Esophagus squamous epithelium (tissue), 5 donors: ENCODE measurements around the gene PGC. TPM values are rescaled to one million over a fixed set of nuclear protein-coding genes. Genes with fewer than 3 reads are reported as not detected.
A peak's percentile ranks its signal among the peaks of the same experiment; 100 is the strongest.

ENCODE experiments used
- DNase-seq: peaks from one replicate; lab custom pipeline; 2025; lab: John Stamatoyannopoulos, UW
- H3K27ac ChIP-seq, 4 donors: fragments of 200-600 bp; sonication (generic); one replicate each; pipeline ENCODE4 v1.5.1; 2016 to 2019; ENCODE audit warnings: mild to moderate bottlenecking in 1 of 4
- H3K27me3 ChIP-seq, 4 donors: fragments of 200-600 bp; sonication (generic); 1 replicate in 3 of 4; 2 replicates in 1 of 4; pipeline versions ENCODE4 v1.5.1 to v1.6.0; 2017 to 2021; ENCODE audit warnings: antibody characterized with exemption in 1 of 4
- H3K36me3 ChIP-seq, 3 donors: fragments of 200-600 bp; sonication (generic); one replicate each; pipeline ENCODE4 v1.5.1; 2016 to 2019
- H3K4me1 ChIP-seq, 3 donors: fragments of 200-600 bp; sonication (generic); one replicate each; pipeline ENCODE4 v1.5.1; 2017 to 2019
- H3K4me3 ChIP-seq, 4 donors: fragments of 200-600 bp; sonication (generic); 1 replicate in 3 of 4; 2 replicates in 1 of 4; pipeline ENCODE4 v1.5.1; 2016 to 2019; ENCODE audit warnings: mild to moderate bottlenecking in 2 of 4, moderate library complexity in 1 of 4
- H3K9me3 ChIP-seq, 3 donors: fragments of 200-600 bp; sonication (generic); one replicate each; pipeline ENCODE4 v1.5.1; 2016 to 2019
- POLR2A ChIP-seq, 4 donors: fragments of 450-650 bp; IDR thresholded peaks; one replicate each; pipeline ENCODE4 v1.6.1; 2017; ENCODE audit warnings: antibody characterized with exemption in 4 of 4, mild to moderate bottlenecking in 4 of 4, moderate library complexity in 3 of 4
- WGBS, 2 donors: methylation state at CpG; one replicate each; pipeline ENCODE4 v1.1.5; 2018; 5-methylcytosine and 5-hydroxymethylcytosine counted together
- intact Hi-C: fragments of 100-400 bp; cut with DNase I; formaldehyde crosslinking; loops from one replicate; pipeline ENCODE4 v1.15.0; 2022
- total RNA-seq, 4 donors: library from RNA; depleted of rRNA; stranded (reverse); fragments of >200 nt; gene quantifications; one replicate each; pipeline ENCODE4 v1.1.0, GENCODE V29; 2016
- TF ChIP-seq, protein P1 (sequence below), 6 experiments: fragments of 450-650 bp in 4 of 6; fragments of 200-600 bp in 2 of 6; sonication (generic) in 2 of 6; IDR thresholded peaks; one replicate each; pipeline ENCODE4 v1.5.1; 2016 to 2019; ENCODE audit warnings: antibody characterized with exemption in 6 of 6, mild to moderate bottlenecking in 4 of 6, moderate library complexity in 4 of 6
- donor health status: DM: yes; HTN: yes; CAD: no.

PGC gene
- total RNA-seq, 4 donors from 2014 or later = 0.95 TPM; not detected in 3

DNA sequence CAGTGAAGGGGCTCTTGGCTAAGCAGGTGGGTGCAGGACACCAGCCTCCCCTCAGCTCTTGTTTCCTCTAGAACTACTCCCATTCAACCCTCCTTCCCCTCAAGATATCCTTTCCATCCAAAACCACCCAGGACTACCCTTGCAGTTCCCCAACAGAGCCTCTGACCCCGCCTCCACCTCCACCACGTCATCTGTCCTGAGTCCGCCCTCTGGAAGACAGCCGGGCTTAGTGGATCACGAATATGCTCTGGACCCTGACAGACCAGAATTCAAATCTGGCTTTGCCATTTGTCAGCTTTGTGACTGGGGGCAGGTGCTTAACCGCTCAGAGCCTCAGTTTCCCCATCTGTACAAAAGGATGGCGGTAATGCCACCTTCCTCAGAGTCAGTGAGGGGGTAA is 43.2 kb downstream of the PGC start:
- 79 to 84% methylated on average over 5 to 7 of the region's 7 CpGs for WGBS, 2 donors
- no peak overlapping the region for H3K27ac ChIP-seq

DNA sequence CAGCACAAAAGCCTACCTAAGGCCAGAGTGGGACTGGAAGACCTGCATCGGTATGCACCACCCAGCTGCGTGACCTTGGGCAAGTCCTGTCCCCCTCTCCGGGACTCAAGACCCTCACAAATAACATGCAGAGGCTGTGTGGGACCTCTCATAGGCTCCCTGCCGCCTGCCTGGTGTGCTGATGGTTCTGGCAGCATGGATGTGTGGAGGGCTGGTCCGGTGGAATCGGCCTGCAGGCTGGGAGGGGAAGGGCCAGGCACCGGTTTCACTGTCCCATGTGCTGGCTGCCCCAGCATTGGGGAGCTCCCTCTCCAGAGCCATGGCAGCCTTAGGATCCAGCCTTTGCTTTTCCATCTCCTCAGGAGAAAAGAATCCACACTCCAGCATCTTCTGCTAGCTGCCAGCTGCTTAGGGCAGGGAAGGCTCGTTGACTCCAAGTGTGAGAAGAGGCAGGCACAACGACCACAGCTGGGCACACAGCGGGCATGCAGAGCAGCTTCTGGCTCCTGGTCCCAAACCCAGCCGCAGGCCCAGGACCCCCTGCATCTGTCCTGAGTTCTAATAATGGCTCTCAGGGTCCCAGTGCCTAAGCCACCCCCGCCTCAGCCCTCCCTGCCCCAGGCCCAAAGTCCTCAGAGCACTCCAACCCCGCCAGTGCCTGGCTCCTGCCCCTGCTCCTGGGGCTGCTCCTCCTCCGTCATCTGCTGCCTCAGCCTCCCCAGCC is 44.3 kb downstream of the PGC start:
- Histone ChIP-seq H3K27ac (no peak overlapping the region), H3K36me3 (peaks cover 0 to 30% (median 0%) of the 10 kb centered on the region in 3 donors), H3K9me3 (no peaks in the 10 kb centered on the region), H3K4me1 (peaks cover 34 to 52% (median 39%) of the 10 kb centered on the region in 3 donors), H3K27me3 (no peaks in the 10 kb centered on the region), H3K4me3 (no peak overlapping the region)
- intact Hi-C loops = no loop called here
- WGBS, 2 donors = 86 to 94% methylated on average over 3 to 7 of the region's 14 CpGs
- TF ChIP-seq POLR2A (IDR thresholded peaks at IDR 0.05) = no peak
- TF ChIP-seq, protein P1, sequence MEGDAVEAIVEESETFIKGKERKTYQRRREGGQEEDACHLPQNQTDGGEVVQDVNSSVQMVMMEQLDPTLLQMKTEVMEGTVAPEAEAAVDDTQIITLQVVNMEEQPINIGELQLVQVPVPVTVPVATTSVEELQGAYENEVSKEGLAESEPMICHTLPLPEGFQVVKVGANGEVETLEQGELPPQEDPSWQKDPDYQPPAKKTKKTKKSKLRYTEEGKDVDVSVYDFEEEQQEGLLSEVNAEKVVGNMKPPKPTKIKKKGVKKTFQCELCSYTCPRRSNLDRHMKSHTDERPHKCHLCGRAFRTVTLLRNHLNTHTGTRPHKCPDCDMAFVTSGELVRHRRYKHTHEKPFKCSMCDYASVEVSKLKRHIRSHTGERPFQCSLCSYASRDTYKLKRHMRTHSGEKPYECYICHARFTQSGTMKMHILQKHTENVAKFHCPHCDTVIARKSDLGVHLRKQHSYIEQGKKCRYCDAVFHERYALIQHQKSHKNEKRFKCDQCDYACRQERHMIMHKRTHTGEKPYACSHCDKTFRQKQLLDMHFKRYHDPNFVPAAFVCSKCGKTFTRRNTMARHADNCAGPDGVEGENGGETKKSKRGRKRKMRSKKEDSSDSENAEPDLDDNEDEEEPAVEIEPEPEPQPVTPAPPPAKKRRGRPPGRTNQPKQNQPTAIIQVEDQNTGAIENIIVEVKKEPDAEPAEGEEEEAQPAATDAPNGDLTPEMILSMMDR (IDR thresholded peaks at IDR 0.05) = no peak
- no peak for DNase-seq

More for the DNA sequence above, 43.2 kb downstream of the PGC start:
- Histone ChIP-seq H3K27me3 (no peaks in the 10 kb centered on the region), H3K36me3 (peaks cover 0 to 19% (median 0%) of the 10 kb centered on the region in 3 donors), H3K4me3 (no peak overlapping the region), H3K4me1 (peaks cover 36 to 53% (median 39%) of the 10 kb centered on the region in 3 donors), H3K9me3 (no peaks in the 10 kb centered on the region)
- TF ChIP-seq POLR2A (IDR thresholded peaks at IDR 0.05) = no peak
- TF ChIP-seq, protein P1 (IDR thresholded peaks at IDR 0.05) = no peak
- no peak for DNase-seq
- intact Hi-C loops = no loop called here

DNA sequence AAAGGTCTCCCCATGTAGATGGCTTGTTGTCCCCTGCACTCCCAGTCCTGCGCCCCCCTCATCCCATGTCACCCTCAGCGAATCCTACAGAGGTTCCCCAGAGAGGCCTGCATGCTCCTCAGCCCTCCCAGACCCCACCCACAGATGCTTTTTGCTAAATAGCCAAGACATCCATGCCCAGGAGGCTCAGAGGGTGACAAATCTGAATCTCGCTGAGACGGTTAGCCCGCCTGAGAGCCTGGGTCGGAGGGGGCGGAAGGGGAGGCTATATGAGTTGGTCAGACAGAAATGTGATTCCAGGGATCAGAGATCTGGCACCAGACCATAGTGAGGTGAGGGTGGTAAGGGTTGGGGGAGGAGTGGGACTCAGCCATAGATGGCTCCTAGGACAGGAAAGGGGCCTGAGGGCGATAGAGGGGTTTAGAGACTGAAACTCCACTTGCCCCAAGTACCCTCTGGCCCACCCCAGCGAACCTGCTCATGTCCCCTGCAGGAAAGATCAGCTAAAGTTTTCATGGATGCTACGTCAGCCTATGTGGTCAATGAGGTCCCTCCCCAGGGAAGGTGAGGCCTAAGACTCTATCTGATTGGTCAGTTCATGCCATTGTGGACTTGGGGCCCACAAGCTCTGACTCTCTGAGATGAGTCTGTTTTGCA is 45.0 kb downstream of the PGC start:
- Histone ChIP-seq H3K4me3 (no peak overlapping the region), H3K36me3 (peaks cover 0 to 34% (median 0%) of the 10 kb centered on the region in 3 donors), H3K27me3 (no peaks in the 10 kb centered on the region), H3K9me3 (no peaks in the 10 kb centered on the region), H3K4me1 (peaks cover 27 to 45% (median 32%) of the 10 kb centered on the region in 3 donors), H3K27ac (no peak overlapping the region)
- TF ChIP-seq, protein P1 (IDR thresholded peaks at IDR 0.05) = no peak
- no peak for TF ChIP-seq POLR2A (IDR thresholded peaks at IDR 0.05)
- no peak for DNase-seq
- 89 to 90% methylated on average over 7 to 9 of the region's 10 CpGs for WGBS, 2 donors
- intact Hi-C loops = no loop called here

DNA sequence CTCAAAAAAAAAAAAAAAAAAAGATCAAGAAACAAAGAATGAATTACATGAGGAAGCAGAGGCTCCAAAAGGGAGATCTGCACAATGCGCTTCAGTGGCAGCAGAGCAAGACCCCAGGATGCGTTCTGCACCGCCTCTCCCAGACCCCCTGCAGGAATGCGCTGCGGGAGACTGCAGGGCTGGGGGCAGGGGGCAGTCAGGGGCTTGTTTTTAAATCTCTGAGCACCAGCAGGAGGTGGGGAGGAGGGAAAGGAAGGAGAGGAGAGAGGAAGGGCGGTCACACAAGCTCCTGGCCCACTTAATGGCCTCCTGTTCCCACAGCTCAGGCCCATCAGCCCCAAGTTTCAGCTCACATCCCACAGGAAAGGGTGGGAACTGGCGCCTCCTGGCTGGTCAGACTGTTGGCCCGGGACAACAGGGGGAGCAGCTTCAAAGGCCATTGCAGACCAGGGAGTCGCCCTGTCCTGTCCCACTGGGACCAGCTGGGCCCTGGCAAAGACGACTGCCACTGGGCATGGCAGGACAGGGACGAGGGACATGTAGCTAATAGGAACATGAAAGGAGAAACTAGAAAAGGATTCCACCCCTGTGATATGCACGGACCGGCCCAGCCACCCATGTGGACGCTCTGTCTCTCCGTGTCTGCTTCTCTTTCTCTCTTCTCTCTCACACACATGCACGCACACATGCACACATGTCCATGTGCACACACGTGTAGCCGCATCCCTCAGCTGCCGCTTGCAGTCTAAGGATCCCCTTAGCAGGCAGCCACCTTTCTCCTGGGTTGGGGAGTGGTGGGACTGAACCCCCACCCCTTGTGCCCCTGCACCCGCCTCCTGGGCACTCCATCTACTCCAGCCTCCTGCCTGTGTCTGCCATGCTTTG is 46.5 kb downstream of the PGC start:
- peaks cover 0 to 34% (median 0%) of the 10 kb centered on the region in 3 donors for H3K36me3 ChIP-seq
- no peaks in the 10 kb centered on the region for H3K9me3 ChIP-seq
- H3K4me3 ChIP-seq = no peak overlapping the region
- peaks cover 11 to 32% (median 17%) of the 10 kb centered on the region in 3 donors for H3K4me1 ChIP-seq
- DNase-seq = no peak
- intact Hi-C loops = no loop called here
- no peaks in the 10 kb centered on the region for H3K27me3 ChIP-seq
- peak overlapping the region in 1 of 4 donors; percentile 13 for H3K27ac ChIP-seq
- WGBS, 2 donors = 83 to 86% methylated on average over 14 to 20 of the region's 20 CpGs
- no peak for TF ChIP-seq POLR2A (IDR thresholded peaks at IDR 0.05)
- TF ChIP-seq, protein P1 (IDR thresholded peaks at IDR 0.05) = peak in 1 of 6 experiments; percentile 8
